Cerebellar nuclear complex (tissue), 1 donor: Measurements from ENCODE around the gene PRR23E.

ENCODE experiments used
- DNase-seq, 2 experiments: peaks; one replicate each; lab custom pipeline; 2025; lab: John Stamatoyannopoulos, UW

Gene PRR23E

DNA sequence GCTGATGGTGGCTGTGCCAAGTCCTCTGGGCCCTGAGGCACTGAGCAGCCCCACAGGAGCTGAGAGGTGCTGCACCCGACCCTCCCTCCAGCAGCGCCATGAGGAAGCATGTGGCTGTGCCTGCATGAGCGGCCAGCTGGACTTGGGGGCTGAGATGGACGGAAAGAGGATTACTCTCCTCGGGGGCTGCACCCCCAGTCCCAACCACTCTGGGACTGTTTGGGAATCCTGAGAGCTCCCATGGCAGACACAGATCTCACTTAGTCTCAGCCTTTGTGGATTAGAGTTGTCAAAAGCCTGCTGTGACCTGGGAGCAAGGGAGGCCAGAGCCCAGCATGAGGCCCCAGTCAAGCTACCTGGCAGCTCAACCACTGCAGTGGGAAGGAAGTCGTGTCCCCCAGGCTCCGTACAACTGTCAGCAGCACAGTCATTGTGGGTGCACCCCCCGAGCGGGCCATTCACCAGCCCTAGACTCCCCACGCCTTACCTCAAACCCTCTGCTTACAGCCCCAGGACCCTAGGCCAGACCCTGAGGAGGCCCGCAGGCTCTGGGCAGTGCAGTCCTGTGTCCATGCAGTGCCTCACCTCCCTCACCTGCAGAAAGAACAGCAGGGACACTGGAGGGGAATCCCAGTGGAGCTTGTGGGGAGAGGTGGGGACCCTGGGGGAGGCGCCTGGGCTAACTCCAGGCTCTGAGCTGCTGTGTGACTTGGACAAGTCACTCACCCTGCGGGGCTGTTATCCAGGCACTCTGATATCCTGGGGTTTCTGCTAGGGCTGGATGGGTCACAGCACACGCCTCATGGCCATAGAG lies 17.1 kb downstream of the PRR23E start:
- no peak for DNase-seq

DNA sequence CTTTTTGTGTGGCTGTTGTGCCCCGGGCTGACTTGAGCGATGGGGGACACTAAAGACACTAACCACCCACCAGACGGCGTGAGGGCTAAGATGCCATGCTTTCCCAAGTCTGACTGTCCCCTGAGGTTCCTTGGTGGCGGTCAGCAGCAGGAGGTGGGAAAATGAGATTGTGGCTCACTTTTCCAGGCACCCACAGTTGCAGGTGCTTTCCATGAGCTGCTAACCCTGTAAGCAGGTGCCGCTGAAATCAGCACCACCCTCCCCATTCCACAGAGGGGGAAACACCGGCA lies 17.7 kb downstream of the PRR23E start:
- no peak for DNase-seq

DNA sequence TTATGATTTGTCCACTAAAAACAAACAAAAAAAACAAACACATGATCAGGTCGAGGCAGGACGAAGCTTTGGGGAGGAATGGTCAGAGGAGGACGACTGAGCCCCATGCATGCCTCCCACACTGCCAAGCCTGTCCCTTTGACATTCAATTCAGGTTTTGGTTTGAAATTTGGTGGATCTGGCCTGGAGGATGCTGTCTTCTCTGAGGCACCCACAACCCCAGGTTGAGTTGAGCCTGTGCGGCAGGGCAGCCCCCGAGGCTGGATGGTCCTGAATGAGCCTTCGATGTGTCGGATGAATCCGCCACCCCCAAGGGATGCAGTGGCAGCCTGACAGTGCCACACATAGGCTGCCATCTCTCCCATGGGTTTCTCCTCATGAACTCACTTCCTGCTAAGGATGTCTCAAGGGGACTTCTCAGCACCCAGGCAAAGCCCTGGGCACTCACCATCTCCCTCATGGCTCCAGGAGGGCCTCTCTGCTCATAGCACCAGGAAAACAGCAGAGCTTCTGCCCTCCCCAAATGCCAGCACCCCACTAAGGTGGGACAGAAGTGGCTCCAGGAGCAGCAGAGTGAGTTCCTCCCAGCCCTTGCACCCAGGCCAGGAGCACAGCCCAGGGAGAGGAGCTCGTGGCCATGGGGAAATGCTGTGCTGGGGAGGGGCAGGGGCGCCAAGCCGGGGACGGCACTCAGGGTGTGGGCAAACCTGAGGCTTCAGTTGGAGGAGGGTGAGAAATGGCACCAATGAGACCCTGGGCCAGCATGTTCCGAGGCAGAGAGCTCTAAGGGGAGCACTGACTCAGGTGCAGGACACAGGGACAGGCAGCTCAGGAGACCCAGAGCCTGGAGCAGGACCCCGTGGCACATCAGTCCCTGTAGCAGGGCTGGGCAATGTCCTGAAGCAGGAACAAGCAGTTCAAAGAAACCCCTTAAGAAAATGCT lies 18.5 kb downstream of the PRR23E start:
- DNase-seq = no peak

DNA sequence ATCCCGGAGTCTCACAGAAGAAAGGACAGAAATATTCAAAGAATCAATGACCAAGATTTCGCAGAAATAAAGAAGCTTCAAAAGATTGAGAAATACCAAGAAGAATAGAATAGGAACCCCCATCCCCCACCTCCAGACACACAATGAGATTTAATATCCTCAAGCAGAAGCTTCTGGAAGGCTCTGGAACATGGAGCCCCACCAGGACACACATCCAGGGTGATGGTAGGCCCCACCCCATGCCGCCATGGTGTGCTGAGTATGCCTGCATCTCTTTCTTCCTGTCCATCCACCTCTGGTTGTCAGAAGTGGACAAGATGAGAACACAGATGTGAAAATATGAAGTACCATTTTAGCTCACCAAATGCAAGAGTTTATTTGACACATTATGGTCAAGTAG lies 19.3 kb downstream of the PRR23E start:
- DNase-seq = no peak

DNA sequence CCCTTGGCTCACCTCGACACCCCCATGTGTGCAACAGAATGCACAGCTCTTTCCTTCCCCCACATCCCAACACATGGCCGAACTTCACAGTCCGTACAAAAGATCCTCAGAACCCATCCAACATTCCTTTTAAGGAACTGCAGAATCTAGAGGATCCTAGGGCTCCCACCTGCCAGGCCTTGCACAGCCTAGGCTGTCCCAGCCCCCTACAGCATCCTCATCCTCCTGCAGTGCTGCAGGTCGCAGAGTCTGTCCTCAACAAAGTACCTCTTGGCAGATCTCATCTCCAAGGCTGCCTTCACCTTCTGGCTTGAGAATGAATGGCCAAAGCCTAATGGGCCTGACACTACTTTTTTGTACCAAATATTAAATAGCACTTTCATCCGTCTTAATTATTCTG lies 19.8 kb downstream of the PRR23E start:
- DNase-seq = no peak

DNA sequence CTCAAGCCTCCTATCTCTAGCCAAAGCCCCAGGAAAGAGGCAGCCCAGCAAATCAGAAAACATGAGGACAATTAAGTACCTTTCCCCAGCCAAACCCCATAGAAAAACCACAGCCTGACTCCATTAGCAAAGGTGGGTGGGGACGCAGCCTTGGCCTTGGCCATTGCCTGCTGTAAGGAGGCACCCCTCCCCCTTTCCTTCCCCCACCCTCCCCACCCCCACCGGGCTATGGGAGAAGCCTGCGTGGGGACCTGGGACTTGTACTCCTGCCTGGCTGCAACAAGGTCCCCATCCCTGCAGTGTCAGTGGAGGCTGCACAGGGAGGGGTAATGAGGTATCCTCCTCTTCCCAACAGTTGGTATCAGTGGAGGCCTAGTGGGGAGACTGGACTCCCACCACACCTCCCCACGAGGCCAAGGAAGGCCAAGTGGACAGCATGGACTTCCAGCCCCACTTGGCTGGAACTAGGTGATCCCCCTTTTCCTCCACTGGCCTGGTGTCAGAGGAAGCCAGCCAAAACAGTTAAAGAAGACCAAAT lies 20.5 kb downstream of the PRR23E start:
- no peak for DNase-seq

DNA sequence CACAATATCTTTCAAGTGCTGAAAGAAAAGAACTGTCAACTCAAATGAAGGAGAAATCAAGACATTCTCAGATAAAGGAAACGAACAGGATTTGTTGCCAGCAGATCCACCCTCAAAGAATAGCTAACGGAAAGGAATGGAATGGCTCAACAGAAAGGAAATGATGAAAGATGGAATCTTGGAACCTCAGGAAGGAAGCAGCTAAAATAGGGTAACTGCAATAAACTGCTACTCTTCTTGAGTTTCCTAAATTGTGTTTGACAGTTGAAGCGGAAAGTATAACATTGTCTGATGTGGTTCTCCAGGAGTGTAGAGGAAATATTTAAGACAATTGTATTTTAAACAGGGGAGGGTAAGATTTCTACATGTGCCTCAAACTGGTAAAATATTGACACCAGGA lies 22.0 kb downstream of the PRR23E start:
- DNase-seq = no peak

DNA sequence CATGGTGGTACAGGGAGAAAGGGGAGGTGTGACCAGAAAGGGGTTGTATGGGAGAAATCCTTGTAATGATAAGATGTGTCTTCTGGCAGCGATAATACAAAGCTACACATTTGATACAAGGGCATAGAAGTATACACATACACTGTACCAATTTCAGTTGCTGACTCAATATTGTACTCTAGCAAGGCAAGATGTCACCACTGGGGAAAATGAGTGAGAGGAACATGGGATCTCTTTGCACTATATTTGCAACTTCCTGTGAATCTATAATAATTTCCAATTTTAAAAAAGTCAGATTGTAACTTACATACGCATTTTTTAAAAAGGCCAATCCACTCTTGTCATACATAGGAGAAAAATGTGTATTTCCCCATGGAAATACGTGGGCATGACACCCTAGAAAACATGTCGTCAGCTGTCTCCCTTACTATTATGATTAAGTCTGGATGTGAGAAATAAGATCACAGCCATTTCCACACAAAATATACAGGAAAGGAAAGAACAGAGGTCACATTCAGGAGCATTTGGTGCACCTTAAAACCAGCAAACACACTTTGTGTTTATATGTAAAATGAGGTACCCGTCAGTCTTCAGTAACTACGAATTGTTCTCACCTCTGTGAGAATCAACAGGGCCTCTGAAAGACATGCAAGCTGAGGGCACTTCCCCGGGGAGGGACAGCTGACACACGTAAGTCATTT lies 22.9 kb downstream of the PRR23E start:
- DNase-seq = no peak

DNA sequence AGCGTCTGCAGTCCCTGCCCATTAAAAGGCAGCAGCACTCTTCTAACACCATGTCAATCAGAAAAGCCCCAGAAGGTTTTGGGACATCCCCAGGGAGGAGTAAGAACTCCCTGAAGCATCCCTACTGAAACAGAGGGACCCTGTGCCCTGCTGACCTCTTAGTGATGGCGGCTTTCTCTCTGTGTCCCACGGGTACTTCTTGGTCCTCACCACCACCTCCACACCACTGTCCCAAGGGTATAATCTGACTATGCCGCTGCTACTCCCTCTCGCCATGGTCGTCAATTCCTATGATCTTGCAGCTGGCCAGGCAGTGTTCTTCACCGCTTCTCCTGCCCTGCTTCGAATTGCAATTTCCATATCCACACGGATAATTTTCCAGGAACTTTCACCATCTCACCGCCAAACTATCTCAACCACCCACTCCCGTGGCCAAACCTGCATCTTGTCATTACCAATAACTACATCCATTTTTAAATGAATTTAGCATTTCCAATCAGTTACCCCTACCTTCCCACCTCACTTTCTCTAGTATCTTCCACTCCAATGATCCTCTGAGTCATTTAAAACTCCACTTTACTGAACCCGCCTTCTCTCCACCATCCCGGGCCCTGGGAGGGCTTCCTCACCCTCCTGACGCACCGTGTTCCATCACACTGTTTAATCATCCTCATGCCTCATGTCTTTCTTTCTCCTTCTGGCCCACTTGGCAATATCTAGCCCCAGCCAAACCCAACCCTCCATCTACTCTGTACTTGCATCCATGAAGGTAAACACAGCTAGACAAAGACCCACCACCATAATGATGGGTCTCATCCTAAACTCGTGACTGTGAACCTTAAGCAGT lies 23.7 kb downstream of the PRR23E start:
- no peak for DNase-seq

DNA sequence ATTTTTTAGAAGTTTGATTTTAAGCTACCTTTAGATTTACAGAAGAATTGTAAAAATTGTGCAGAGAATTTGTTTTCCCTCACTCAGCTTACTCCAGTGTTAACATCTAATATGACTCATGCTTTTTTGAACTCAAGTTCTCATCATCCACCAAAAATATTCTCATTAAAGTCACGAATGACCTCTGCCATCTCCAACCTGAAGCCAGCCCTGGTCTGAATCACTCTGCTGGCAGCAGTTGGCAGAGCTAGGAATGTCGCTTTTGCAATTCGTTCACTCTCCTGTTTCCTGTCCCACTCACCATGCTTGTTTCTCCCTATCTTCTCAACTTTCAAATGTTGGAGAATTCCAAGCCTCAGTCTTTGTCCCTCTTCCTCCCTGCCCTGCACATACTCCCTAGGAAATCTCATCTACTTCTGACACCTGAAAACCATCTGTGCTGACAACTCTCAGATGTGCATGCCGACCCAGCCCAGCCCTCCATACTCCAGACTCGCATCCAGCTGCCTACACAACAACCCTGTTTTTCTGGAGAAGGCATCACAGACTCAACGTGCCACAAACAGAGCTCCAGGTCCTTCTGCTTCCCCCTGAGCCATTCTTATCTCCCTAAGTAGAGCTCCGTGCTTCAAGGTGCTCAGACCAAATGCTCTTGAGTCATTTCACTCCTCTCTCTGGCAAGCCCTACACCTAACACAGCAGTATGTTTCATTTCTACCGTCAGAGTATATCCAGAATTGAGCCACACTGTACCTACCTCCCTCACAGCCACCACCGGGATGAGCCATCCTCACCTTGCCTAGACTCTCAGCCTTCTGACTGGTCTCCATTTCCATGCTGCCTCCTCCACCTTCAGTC lies 24.9 kb downstream of the PRR23E start:
- DNase-seq = no peak

DNA sequence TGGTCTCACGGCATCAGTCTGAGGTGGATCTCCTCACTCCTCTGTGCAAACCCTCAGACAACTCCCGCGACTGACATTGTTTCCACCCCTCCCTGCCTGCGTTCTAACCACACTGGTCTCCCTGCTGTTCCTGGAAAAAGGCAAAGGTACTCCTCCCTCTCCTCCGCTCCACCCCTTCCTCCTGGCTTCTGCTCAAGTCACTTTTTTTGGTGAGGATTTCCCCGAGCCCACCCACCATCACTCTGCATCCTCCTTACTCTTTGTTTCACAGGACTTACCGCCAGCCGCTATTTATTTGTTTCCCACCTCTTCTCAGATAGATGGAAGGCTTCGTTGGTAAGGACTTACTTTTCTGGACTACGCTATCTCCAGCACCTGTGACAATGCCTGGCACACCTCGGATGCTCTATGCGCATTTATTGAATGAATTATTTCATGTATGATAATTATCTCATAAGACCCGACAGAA lies 25.6 kb downstream of the PRR23E start:
- no peak for DNase-seq

DNA sequence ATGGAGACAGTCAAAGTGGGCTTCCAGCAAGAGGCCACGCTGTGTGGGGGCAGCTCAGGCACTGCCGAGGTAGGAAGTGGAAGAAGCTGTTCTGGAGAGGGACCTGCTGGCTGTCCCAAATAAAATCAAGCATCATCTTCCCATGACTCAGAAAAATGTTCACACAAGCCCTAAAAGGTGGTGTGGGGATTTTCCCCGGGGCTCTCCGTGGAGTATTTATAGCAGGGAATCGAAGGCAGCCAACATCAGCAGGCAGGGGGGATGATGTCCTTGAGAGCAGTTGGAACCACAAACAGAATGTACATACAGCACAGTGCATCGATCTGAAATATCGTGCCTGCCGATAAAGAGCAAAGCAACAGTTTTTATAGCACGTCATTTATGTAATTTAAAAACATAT lies 27.6 kb downstream of the PRR23E start:
- no peak for DNase-seq

DNA sequence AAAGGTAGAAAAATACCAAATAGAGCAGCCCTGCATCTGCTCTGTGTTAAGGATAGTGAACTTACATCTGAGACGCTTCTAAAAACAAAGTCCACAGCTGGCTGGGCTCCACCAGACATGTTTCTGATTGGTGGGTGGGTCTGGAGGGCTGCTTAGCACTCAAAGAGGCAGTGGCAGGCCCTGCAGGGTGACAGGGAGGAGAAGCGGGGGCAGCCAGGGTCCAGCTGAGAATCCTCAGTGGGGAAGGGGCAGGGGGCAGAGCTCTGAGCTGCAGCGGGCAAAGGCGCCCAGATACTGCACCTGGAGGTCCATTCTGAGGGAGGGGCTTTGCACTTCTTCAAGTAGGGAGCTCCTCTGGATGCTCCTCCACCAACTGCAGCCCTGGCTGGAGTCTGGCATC lies 28.1 kb downstream of the PRR23E start:
- no peak for DNase-seq

DNA sequence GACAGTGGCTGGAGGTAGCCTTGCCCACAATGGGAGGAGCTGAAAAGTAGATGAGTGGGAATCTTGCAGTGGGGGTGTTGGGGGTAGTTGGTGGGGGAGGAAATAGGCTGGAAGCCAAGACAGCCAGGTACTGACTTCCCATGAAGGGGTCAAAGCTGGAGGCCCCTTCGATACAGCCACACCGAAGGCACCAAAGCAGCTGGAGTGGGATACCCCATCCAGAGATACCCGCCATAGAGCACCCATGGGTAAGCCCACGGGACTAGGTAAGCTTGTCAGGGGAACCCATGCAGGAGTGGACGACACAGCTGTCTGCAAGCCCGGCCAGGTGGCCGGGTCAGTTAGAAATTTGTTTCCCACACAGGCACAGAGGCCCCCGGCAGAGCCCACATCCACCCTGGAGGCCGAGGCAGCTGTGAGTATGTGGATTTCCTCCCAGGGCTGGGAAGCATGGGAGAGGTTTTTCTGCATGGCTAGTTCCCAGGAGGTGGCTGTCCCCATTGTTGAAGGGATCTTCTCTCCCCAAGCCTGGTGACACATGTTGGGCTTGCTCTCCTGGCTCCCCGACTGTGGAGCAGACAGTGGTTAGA lies 28.6 kb downstream of the PRR23E start:
- DNase-seq = no peak

DNA sequence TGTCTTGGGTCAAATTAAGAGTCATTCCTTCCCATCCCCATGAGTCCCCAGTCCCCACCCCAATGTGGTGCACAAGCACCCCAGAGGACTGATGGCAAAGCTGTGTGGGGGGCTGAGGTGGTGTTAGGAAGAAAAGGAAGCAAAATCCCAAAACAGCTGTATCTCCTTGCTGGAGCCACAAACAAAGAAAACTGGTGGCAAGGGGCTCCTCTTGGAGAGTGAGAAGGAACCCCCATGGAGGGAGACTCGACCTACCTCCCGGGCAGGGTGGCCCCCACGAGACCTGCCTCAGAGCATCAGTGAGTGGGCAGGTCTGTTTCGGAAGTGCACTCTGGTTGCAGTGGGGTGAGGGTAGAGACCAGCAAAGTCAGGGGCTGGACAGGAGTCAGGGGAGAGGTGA lies 29.2 kb downstream of the PRR23E start:
- DNase-seq = no peak

DNA sequence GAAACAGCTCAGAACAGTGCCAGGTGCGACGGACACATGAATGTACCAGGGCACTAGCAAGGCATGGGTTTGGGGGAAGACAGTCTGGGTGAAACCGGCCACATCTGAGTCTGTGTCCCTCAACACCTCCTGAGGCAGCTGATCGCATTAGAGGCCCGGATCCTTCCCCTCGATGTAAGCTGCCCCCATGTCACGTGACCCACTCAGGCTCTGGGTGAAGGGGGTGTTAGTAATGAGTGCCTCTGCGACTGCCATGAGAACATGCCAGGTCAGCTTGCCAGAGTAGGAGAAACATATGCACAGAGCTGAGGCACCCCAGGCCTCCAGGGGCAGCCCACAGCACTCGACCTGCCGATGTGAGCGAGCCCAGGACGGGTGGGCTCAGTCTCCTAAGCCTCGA lies 29.7 kb downstream of the PRR23E start:
- no peak for DNase-seq

DNA sequence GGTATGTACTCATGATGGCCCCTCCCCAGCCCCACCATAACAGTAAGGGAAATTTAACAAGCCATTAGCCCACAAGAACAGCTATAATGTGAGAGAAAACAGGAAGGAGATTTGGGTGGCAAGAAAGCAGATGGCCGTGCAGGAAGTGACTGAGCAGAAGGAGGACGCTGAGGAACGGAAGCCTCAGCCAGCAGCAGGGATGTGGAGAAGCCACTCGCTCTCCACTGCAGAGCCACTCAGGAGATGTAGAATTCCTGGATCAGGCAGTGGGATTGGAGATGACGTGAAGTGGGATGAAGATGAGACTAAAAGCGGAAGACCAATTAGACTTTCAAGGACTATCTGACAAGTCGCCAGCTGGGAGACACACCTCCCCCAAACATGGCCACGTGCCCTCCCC lies 31.2 kb downstream of the PRR23E start:
- no peak for DNase-seq

DNA sequence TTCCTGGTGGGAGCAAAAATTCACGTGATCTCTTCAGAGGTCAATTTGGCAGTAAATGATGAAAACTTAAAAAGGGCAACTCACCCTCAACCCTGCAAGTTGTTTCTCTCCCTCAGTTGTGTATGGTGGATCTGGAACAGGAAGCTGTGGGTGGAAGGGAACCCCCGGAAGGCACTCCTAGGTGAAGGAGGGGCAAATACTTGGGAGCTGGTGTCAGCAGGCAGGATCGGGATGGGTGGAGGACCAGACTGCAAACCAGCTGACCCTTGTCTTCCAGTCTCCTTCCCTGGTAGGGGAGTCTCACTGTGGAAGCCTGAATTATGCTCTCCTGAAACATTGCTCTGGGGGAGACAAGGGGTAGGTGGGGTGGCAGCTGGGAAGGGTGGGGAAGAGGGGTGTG lies 33.5 kb downstream of the PRR23E start:
- no peak for DNase-seq

DNA sequence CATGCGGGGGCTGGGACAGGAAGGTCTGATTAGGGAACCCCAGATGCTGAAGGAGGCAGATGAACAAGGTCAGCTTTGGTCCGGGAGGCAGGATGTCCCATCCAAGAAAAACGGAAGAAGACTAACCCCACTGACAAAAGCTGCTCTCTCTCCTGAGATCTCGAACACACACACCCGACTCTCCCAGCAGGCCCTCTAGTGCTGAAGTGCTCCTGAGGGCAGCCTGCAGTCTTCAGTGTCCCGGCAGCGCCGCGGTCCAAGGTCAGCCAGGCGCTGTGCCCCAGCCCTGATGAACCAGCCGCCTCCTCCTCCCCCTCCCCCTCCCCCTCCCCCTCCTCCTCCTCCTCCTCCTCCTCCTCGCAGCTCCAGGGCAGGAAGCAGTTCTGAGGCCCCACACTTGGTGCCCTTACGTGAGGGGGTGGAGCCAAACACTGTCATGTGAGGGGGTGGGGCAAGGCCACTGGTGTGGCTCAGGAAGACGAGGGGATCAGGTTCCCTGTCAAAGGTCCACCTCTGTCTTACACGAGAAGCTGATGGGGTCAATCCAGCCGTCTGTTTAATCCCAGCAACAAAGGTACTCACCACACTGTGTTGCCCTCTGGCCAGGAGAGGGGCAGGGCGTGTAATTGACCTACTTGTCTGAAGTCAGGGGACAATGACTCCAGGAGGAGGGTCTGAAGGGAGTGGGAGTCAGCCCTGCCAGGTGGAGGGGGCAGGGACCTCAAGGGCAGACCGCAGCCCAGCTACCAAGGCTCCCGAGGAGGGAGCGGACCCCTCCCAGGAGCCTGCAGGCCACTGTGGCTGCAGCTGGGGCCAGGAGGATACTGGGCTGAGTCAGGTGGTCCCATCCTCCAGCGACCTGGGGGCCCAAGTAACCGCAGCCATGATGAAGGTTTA lies 34.3 kb downstream of the PRR23E start:
- no peak for DNase-seq
